CD14-positive monocyte (primary cell): Measurements from ENCODE around the gene SIPA1L3. TPM values are rescaled to one million over a fixed set of nuclear protein-coding genes. Genes with fewer than 3 reads are reported as not detected.

Experiments
- DNase-seq, 3 donors: peaks; one replicate each; pipeline ENCODE4 v3.0.0-alpha.2; 2011 to 2022
- H2AFZ ChIP-seq: 2 replicates; pipeline ENCODE4 v1.6.0; 2012; ENCODE audit warnings: mild to moderate bottlenecking, low read depth, low read length, inconsistent platforms; ENCODE audit not compliant: insufficient read depth, poor library complexity, severe bottlenecking
- H3K27ac ChIP-seq, 2 donors: 1 replicate in 1 of 2; 2 replicates in 1 of 2; pipeline ENCODE4 v1.5.1; 2012 to 2013; ENCODE audit warnings: low read length in 2 of 2, control low read depth in 1 of 2, inconsistent platforms in 1 of 2, low read depth in 1 of 2, mild to moderate bottlenecking in 1 of 2
- H3K27me3 ChIP-seq, 2 donors: one replicate each; pipeline versions ENCODE4 v1.6.0 to v1.6.1; 2011 to 2013; ENCODE audit warnings: low read length in 2 of 2; ENCODE audit not compliant: control insufficient read depth in 2 of 2, insufficient read depth in 2 of 2
- H3K36me3 ChIP-seq, 2 donors: replicated peaks in 1 of 2; 1 replicate in 1 of 2; 2 replicates in 1 of 2; pipeline versions ENCODE4 v1.5.1 to v1.6.1; 2012 to 2013; ENCODE audit warnings: low read length in 2 of 2, control low read depth in 1 of 2, inconsistent platforms in 1 of 2, mild to moderate bottlenecking in 1 of 2; ENCODE audit not compliant: insufficient read depth in 2 of 2, control insufficient read depth in 1 of 2
- H3K4me1 ChIP-seq, 2 donors: 1 replicate in 1 of 2; 2 replicates in 1 of 2; pipeline versions ENCODE4 v1.5.1 to v1.6.1; 2012 to 2013; ENCODE audit warnings: low read length in 2 of 2, control low read depth in 1 of 2, inconsistent platforms in 1 of 2, mild to moderate bottlenecking in 1 of 2, moderate library complexity in 1 of 2; ENCODE audit not compliant: insufficient read depth in 2 of 2, control insufficient read depth in 1 of 2
- H3K4me2 ChIP-seq: replicated peaks from 2 replicates; pipeline ENCODE3; 2012; ENCODE audit warnings: low read length, moderate library complexity, mild to moderate bottlenecking; ENCODE audit not compliant: poor library complexity, severe bottlenecking; ENCODE audit errors: extremely low read depth
- H3K4me3 ChIP-seq, 3 experiments: fragments of 200-600 bp in 1 of 3; sonication (generic) in 1 of 3; replicated peaks in 1 of 3; 1 replicate in 2 of 3; 2 replicates in 1 of 3; pipeline ENCODE4 v1.5.1; 2011 to 2013; ENCODE audit warnings: low read length in 3 of 3, mild to moderate bottlenecking in 3 of 3, control low read depth in 2 of 3, low read depth in 2 of 3, inconsistent platforms in 1 of 3, moderate library complexity in 1 of 3
- H3K79me2 ChIP-seq: 2 replicates; pipeline ENCODE4 v1.6.0; 2012; ENCODE audit warnings: mild to moderate bottlenecking, control low read depth, inconsistent platforms, low read length, moderate library complexity; ENCODE audit not compliant: insufficient read depth
- H3K9ac ChIP-seq: 2 replicates; pipeline ENCODE4 v1.6.0; 2017; ENCODE audit warnings: low read length, mild to moderate bottlenecking; ENCODE audit not compliant: insufficient read depth, poor library complexity, severe bottlenecking
- H3K9me3 ChIP-seq, 2 donors: replicated peaks in 1 of 2; 1 replicate in 1 of 2; 2 replicates in 1 of 2; pipeline versions ENCODE4 v1.5.1 to v1.6.1; 2012 to 2013; ENCODE audit warnings: low read length in 2 of 2, control low read depth in 1 of 2; ENCODE audit not compliant: control insufficient read depth in 1 of 2, insufficient read depth in 1 of 2
- H4K20me1 ChIP-seq: 2 replicates; pipeline ENCODE4 v1.6.0; 2012; ENCODE audit warnings: mild to moderate bottlenecking, low read length, control low read depth, moderate library complexity; ENCODE audit not compliant: insufficient read depth
- H3K27ac Mint-ChIP-seq, 7 donors: one replicate each; pipeline ENCODE4 v1.8.0; 2020; ENCODE audit warnings: mild to moderate bottlenecking in 7 of 7, mixed read lengths in 7 of 7, moderate library complexity in 6 of 7, inconsistent platforms in 2 of 7
- H3K27me3 Mint-ChIP-seq, 3 donors: one replicate each; pipeline ENCODE4 v1.8.0; 2021 to 2022; ENCODE audit warnings: low read depth in 3 of 3, mild to moderate bottlenecking in 3 of 3, mixed read lengths in 3 of 3, moderate library complexity in 3 of 3, inconsistent platforms in 1 of 3
- H3K36me3 Mint-ChIP-seq, 2 donors: one replicate each; pipeline ENCODE4 v1.8.0; 2020; ENCODE audit warnings: mixed read lengths in 2 of 2, inconsistent platforms in 1 of 2, mild to moderate bottlenecking in 1 of 2
- H3K4me1 Mint-ChIP-seq: one replicate; pipeline ENCODE4 v1.8.0; 2020; ENCODE audit warnings: mild to moderate bottlenecking, mixed read lengths
- H3K4me3 Mint-ChIP-seq, 2 donors: one replicate each; pipeline ENCODE4 v1.8.0; 2020; ENCODE audit warnings: mild to moderate bottlenecking in 2 of 2, mixed read lengths in 2 of 2, moderate library complexity in 1 of 2
- H3K9me3 Mint-ChIP-seq, 7 donors: one replicate each; pipeline ENCODE4 v1.8.0; 2020 to 2022; ENCODE audit warnings: mixed read lengths in 7 of 7, mild to moderate bottlenecking in 6 of 7, moderate library complexity in 6 of 7, inconsistent platforms in 2 of 7
- CTCF ChIP-seq: fragments of 200-600 bp; IDR thresholded peaks from one replicate; pipeline ENCODE4 v1.8.0; 2022; ENCODE audit warnings: antibody characterized with exemption, mild to moderate bottlenecking
- WGBS: methylation state at CpG from one replicate; pipeline ENCODE4 v1.1.5; 2013; ENCODE audit warnings: missing lambda C conversion rate; ENCODE audit not compliant: insufficient coverage; 5-methylcytosine and 5-hydroxymethylcytosine counted together
- intact Hi-C, 2 donors: fragments of 100-400 bp; cut with micrococcal nuclease; formaldehyde crosslinking; loops; one replicate each; pipeline versions ENCODE4 v1.15.0 to v1.15.1; 2023
- polyA plus RNA-seq, 3 donors: library from polyadenylated mRNA; depleted of rRNA in 1 of 3; unstranded in 2 of 3; stranded (reverse) in 1 of 3; fragments of 300-500 nt in 2 of 3; fragments of >200 nt in 1 of 3; fragmentation: Illumina TruSeq in 2 of 3; gene quantifications; 1 replicate in 2 of 3; 2 replicates in 1 of 3; pipeline ENCODE4 v1.2.3, GENCODE V29; 2012 to 2021

The SIPA1L3 gene
- polyA plus RNA-seq, 3 donors = 0.55 to 4.5 (median 0.99) TPM

- peaks cover 0 to 9% (median 4%) of the 10 kb centered on the region in 7 donors for H3K9me3 Mint-ChIP-seq
- H3K9me3 ChIP-seq = no peaks in the 10 kb centered on the region
- no peaks in the 10 kb centered on the region for H3K79me2 ChIP-seq
- peaks cover 13 to 18% of the 10 kb centered on the region in 2 donors for H3K36me3 ChIP-seq
- H3K27me3 ChIP-seq = no peaks in the 10 kb centered on the region
- peaks cover 0 to 3% (median 0%) of the 10 kb centered on the region in 3 donors for H3K27me3 Mint-ChIP-seq
- intact Hi-C loops = no loop called here
- no peak for TF ChIP-seq CTCF
- H3K36me3 Mint-ChIP-seq = peaks cover 41 to 58% of the 10 kb centered on the region in 2 donors
- 100% methylated on average over 4 of the region's 11 CpGs for WGBS
- no peak overlapping the region for H3K4me3 Mint-ChIP-seq
- H3K27ac ChIP-seq = no peak overlapping the region
- H3K27ac Mint-ChIP-seq = no peak overlapping the region
- H3K9ac ChIP-seq = no peak overlapping the region
- H3K4me1 ChIP-seq = no peaks in the 10 kb centered on the region
- H3K4me1 Mint-ChIP-seq = peaks cover 2% of the 10 kb centered on the region
- no peak overlapping the region for H2AFZ ChIP-seq
- H3K4me3 ChIP-seq = no peak overlapping the region
- H4K20me1 ChIP-seq = no peaks in the 10 kb centered on the region
- no peak for DNase-seq
- no peak overlapping the region for H3K4me2 ChIP-seq
These were observed 292.3 kb downstream of the SIPA1L3 start for GRCh38 chr19:38199340-38199739.

GRCh38 chr19:38201731-38202130 is 294.7 kb downstream of the SIPA1L3 start:
- Histone ChIP-seq H3K36me3 (peaks cover 13 to 18% of the 10 kb centered on the region in 2 donors), H4K20me1 (no peaks in the 10 kb centered on the region), H3K9ac (no peak overlapping the region), H3K27me3 (no peaks in the 10 kb centered on the region), H3K9me3 (no peaks in the 10 kb centered on the region), H3K79me2 (no peaks in the 10 kb centered on the region), H3K4me1 (no peaks in the 10 kb centered on the region), H3K27ac (no peak overlapping the region), H3K4me2 (no peak overlapping the region), H2AFZ (no peak overlapping the region), H3K4me3 (no peak overlapping the region)
- Mint-ChIP-seq H3K9me3 (no peaks in the 10 kb centered on the region), H3K4me3 (no peak overlapping the region), H3K4me1 (peaks cover 2% of the 10 kb centered on the region), H3K27me3 (peaks cover 0 to 3% (median 0%) of the 10 kb centered on the region in 3 donors), H3K36me3 (peaks cover 33 to 58% of the 10 kb centered on the region in 2 donors), H3K27ac (peak overlapping the region in 1 of 7 donors; percentile 31)
- DNase-seq = no peak
- intact Hi-C loops = no loop called here
- 100% methylated on average over 9 of the region's 15 CpGs for WGBS
- TF ChIP-seq CTCF = no peak
